GM19467 (cell line): ENCODE data around the gene SFI1.
"Not testable (repeated sequence)": the region's sequence is repeated elsewhere in the genome, so short reads cannot be mapped to it uniquely, and the experiment has no call there.

ENCODE experiments used
- ATAC-seq: cut with Tn5 transposase; IDR thresholded peaks from one replicate; pipeline ENCODE4 v1.9.1; 2021; ENCODE audit warnings: mild to moderate bottlenecking, moderate library complexity; ENCODE audit not compliant: unreplicated experiment

The SFI1 gene

GRCh38 chr22:31630331-31631329 is 134.3 kb downstream of the SFI1 start:
- ATAC-seq: peak; percentile 48

- no peak for ATAC-seq
Observed at GRCh38 chr22:31631436-31631835, 135.1 kb downstream of the SFI1 start.

- no peak for ATAC-seq
Observed at GRCh38 chr22:31635638-31636306, 139.4 kb downstream of the SFI1 start.

- peak; percentile 50 for ATAC-seq
Observed at GRCh38 chr22:31637447-31637890, 141.1 kb downstream of the SFI1 start.

- no peak for ATAC-seq
Observed at GRCh38 chr22:31637891-31638618, 141.7 kb downstream of the SFI1 start.

- ATAC-seq: no peak
Observed at GRCh38 chr22:31639436-31640039, 143.2 kb downstream of the SFI1 start.

- ATAC-seq: no peak
Observed at GRCh38 chr22:31646186-31647019, 150.1 kb downstream of the SFI1 start.

GRCh38 chr22:31647066-31647465 is 150.7 kb downstream of the SFI1 start:
- no peak for ATAC-seq

- no peak for ATAC-seq
Observed at GRCh38 chr22:31647523-31648320, 151.4 kb downstream of the SFI1 start.

GRCh38 chr22:31650391-31650790 is 154.1 kb downstream of the SFI1 start:
- ATAC-seq: no peak

GRCh38 chr22:31651664-31652063 is 155.3 kb downstream of the SFI1 start:
- ATAC-seq: no peak

- ATAC-seq: no peak
Observed at GRCh38 chr22:31652088-31652487, 155.8 kb downstream of the SFI1 start.

GRCh38 chr22:31652911-31653684 is 156.8 kb downstream of the SFI1 start:
- ATAC-seq: no peak

GRCh38 chr22:31653944-31654343 is 157.6 kb downstream of the SFI1 start:
- no peak for ATAC-seq

GRCh38 chr22:31654408-31654807 is 158.1 kb downstream of the SFI1 start:
- ATAC-seq: no peak

GRCh38 chr22:31659246-31659645 is 162.9 kb downstream of the SFI1 start:
- no peak for ATAC-seq

- not testable (repeated sequence) for ATAC-seq
Observed at GRCh38 chr22:31660860-31661341, 164.6 kb downstream of the SFI1 start.
